Measurements from ENCODE around the gene ABCB8. TPM values are rescaled to one million over a fixed set of nuclear protein-coding genes. Genes with fewer than 3 reads are reported as not detected.

Gene ABCB8
- total and polyA plus RNA-seq, 9 of the 15 experiments (the other 6 are each of a cell fraction or from before 2014, with no cell fraction given) = 7.6 to 106 (median 36.3) TPM

GRCh38 chr7:150996376-150997074, 31.7 kb upstream of the ABCB8 start (continued):
- TF ChIP-seq SPI1 (IDR thresholded peaks at IDR 0.05; ENCODE audit: borderline replicate concordance, low read depth, low read length) (no peak), ZNF445 (CRISPR knock-in tag; IDR thresholded peaks at IDR 0.05; ENCODE audit: low read depth) (no peak), ZBTB12 (CRISPR knock-in tag; IDR thresholded peaks at IDR 0.05) (no peak), CUX1 (CRISPR knock-in tag; IDR thresholded peaks at IDR 0.05) (no peak), MNT (conservative IDR thresholded peaks at IDR 0.05) (0 out of 4 replicates have a peak, but pooled peaks of 1 of the 2 experiments have one; percentile 36), CC2D1A (IDR thresholded peaks at IDR 0.05) (no peak), ETV1 (tag; conservative IDR thresholded peaks at IDR 0.05; ENCODE audit: low read depth) (peak; percentile 40; the same call in 1 of the 2 replicates), ESRRB (CRISPR knock-in tag; IDR thresholded peaks at IDR 0.05; ENCODE audit: borderline replicate concordance) (no peak), ZBTB34 (CRISPR knock-in tag; IDR thresholded peaks at IDR 0.05) (no peak), RBBP5 (IDR thresholded peaks at IDR 0.05; ENCODE audit: borderline replicate concordance, insufficient read depth, low read length, poor library complexity, severe bottlenecking) (peak; percentile 58), SRSF3 (IDR thresholded peaks at IDR 0.05; ENCODE audit: insufficient read depth, low read length) (no peak), SP2 (IDR thresholded peaks at IDR 0.05; ENCODE audit: extremely low read depth, low read depth, low read length, poor library complexity, severe bottlenecking) (no peak), ATF6 (CRISPR knock-in tag; IDR thresholded peaks at IDR 0.05) (peak; percentile 82; the same call in 1 of the 2 replicates), PYGO2 (tag; IDR thresholded peaks at IDR 0.05) (no peak)

Data from K562 (cell line).